Measurements from ENCODE around the gene LPIN2. TPM values are rescaled to one million over a fixed set of nuclear protein-coding genes. Genes with fewer than 3 reads are reported as not detected.
A peak's percentile ranks its signal among the peaks of the same experiment; 100 is the strongest.

Gene LPIN2
- total and polyA plus RNA-seq, 2 of the 4 experiments (the other 2 are of a cell fraction) = 16.2 to 21.9 TPM

DNA sequence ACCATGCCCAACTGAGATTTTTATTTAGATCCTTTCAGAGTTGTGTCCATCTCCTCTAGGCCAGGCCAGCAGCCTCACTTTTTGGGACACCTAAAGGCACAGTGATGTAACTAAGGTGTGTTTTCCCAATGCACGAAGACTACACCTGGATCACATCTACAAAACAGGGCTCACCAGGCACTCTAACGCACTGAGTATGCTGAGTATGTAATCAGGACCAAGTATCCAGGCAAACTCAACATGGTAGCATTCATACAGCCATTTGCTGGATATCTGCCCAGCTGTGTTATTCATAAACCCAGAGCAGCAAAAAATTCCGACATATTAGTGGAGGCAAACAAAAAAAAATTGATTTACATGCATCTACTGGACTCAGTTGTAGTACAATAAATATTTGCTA, 33.8 kb downstream of the LPIN2 start:
- DNase-seq (peak; percentile 88), ATAC-seq (ENCODE audit: low read depth) (peak; percentile 38; the same call in 1 of the 2 replicates)
- Histone ChIP-seq H4K20me1 (ENCODE audit: insufficient read depth, low read length) (peaks cover 17% of the 10 kb centered on the region), H3K36me3 (ENCODE audit: control insufficient read depth, insufficient read depth, low read length) (no peaks in the 10 kb centered on the region), H3K9ac (ENCODE audit: low read depth, low read length) (no peak overlapping the region), H2BK120ac (ENCODE audit: low read depth, low read length) (peak overlapping the region; percentile 64), H4K8ac (ENCODE audit: low read depth in 2 of 2, low read length in 2 of 2) (peak overlapping the region in 1 of 2 experiments; percentile 40; a peak in 2 of 4 replicates), H3K9me1 (ENCODE audit: insufficient read depth, low read length) (peaks cover 28% of the 10 kb centered on the region), H2BK15ac (ENCODE audit: low read depth, low read length) (peak overlapping the region; percentile 50; the same call in 2 of the 3 replicates), H3K27me3 (ENCODE audit: control insufficient read depth, insufficient read depth, low read length) (no peaks in the 10 kb centered on the region), H2AK9ac (replicated peaks; ENCODE audit: low read depth, low read length, poor library complexity) (no peak overlapping the region), H3K27ac (ENCODE audit: insufficient read depth, low read length) (peak overlapping the region; percentile 68; the same call in 1 of the 2 replicates), H2AK5ac (ENCODE audit: low read depth, low read length) (peak overlapping the region; percentile 67), H2BK5ac (ENCODE audit: low read depth, low read length, poor library complexity, severe bottlenecking) (peak overlapping the region; percentile 88), H3K4me3 (ENCODE audit: insufficient read depth, low read depth, low read length) (no peak overlapping the region), H3K79me1 (ENCODE audit: low read depth in 1 of 2, low read length in 2 of 2) (peaks cover 42 to 84% of the 10 kb centered on the region in 2 experiments), H3K18ac (ENCODE audit: low read depth, low read length) (peak overlapping the region; percentile 36; the same call in 1 of the 2 replicates), H3K4ac (ENCODE audit: low read depth, low read length) (peak overlapping the region; percentile 76), H4K5ac (ENCODE audit: low read depth, low read length) (no peak overlapping the region; the same call in 1 of the 2 replicates), H3K4me2 (ENCODE audit: low read depth, low read length) (peak overlapping the region; percentile 98), H2BK20ac (ENCODE audit: low read depth, low read length) (peak overlapping the region; percentile 59), H3K56ac (ENCODE audit: extremely low read depth, insufficient read depth, low read length) (peak overlapping the region; percentile 5; the same call in 1 of the 2 replicates), H2AFZ (replicated peaks; ENCODE audit: low read length, poor library complexity) (no peak overlapping the region), H3K4me1 (ENCODE audit: control insufficient read depth, insufficient read depth, low read length) (peaks cover 30% of the 10 kb centered on the region), H3K23ac (ENCODE audit: low read depth, low read length) (peak overlapping the region; percentile 77), H4K91ac (ENCODE audit: insufficient read depth, low read depth, low read length) (peak overlapping the region; percentile 51), H3K14ac (replicated peaks; ENCODE audit: low read depth, low read length) (peak overlapping the region; percentile 72), H3K9me3 (ENCODE audit: control insufficient read depth, insufficient read depth, low read length) (no peaks in the 10 kb centered on the region)
- WGBS, 2 experiments (ENCODE audit: extremely low coverage in 2 of 2, insufficient read length in 1 of 2) = 60% methylated on average over 1 of the region's 3 CpGs; no CpG with 5 or more reads in 1 of the 2 experiments
- TF ChIP-seq CHD1 (IDR thresholded peaks at IDR 0.05; ENCODE audit: low read depth, low read length) (no peak), RCOR1 (IDR thresholded peaks at IDR 0.05; ENCODE audit: insufficient replicate concordance, low read length) (no peak)
- ChIA-PET POLR2A (ENCODE audit: unreplicated experiment) (no interaction called here), CTCF (interaction anchor here (0.6 to 1.3 kb wide), 2 partner anchors 10 to 375 kb away, joined by 4 read pairs; no protein-coding TSS in a partner anchor)
- in situ Hi-C loops (cut with MboI; ENCODE audit: low sequenced_read_pairs) = loop anchor here (25.0 kb wide), 1 partner anchor 633 kb away; no protein-coding TSS in a partner anchor
- intact Hi-C loops (cut with micrococcal nuclease) = no loop called here
- dilution Hi-C loops (cut with HindIII; ENCODE audit: low sequenced_read_pairs, unreplicated experiment) = no loop called here
- no TSS peak for BruUV-seq (replicated peaks)

All from IMR-90 (cell line).